Measurements from ENCODE around the gene CELF4.

Gene CELF4

GRCh38 chr18:37521510-37522465 lies 43.8 kb downstream of the CELF4 start:
- ATAC-seq (no peak), DNase-seq (no peak)

- no peak for ATAC-seq
- DNase-seq: no peak
Measured at GRCh38 chr18:37520508-37520907, 45.1 kb downstream of the CELF4 start.

- ATAC-seq (no peak), DNase-seq (no peak)
Measured at GRCh38 chr18:37519510-37520135, 46.0 kb downstream of the CELF4 start.

- DNase-seq (no peak), ATAC-seq (no peak)
Measured at GRCh38 chr18:37516361-37516853, 49.2 kb downstream of the CELF4 start.

GRCh38 chr18:37514953-37515352 lies 50.6 kb downstream of the CELF4 start:
- DNase-seq: no peak
- no peak for ATAC-seq

GRCh38 chr18:37512400-37512799 lies 53.2 kb downstream of the CELF4 start:
- no peak for ATAC-seq

GRCh38 chr18:37511721-37512298 lies 53.8 kb downstream of the CELF4 start:
- DNase-seq: no peak
- ATAC-seq: no peak

More at GRCh38 chr18:37512400-37512799, 53.2 kb downstream of the CELF4 start:
- no peak for DNase-seq

GRCh38 chr18:37509600-37509999 lies 56.0 kb downstream of the CELF4 start:
- ATAC-seq: no peak
- DNase-seq: no peak

- ATAC-seq (no peak), DNase-seq (no peak)
Measured at GRCh38 chr18:37508207-37508606, 57.4 kb downstream of the CELF4 start.

GRCh38 chr18:37507239-37507638 lies 58.4 kb downstream of the CELF4 start:
- no peak for DNase-seq

GRCh38 chr18:37506001-37506400 lies 59.6 kb downstream of the CELF4 start:
- DNase-seq: no peak
- ATAC-seq: no peak

More at GRCh38 chr18:37507239-37507638, 58.4 kb downstream of the CELF4 start:
- no peak for ATAC-seq

- ATAC-seq (no peak), DNase-seq (no peak)
Measured at GRCh38 chr18:37505321-37505720, 60.3 kb downstream of the CELF4 start.

- no peak for ATAC-seq
- no peak for DNase-seq
Measured at GRCh38 chr18:37502601-37503000, 63.0 kb downstream of the CELF4 start.

- ATAC-seq: no peak
- DNase-seq: no peak
Measured at GRCh38 chr18:37502036-37502435, 63.6 kb downstream of the CELF4 start.

- DNase-seq (no peak), ATAC-seq (no peak)
Measured at GRCh38 chr18:37501136-37501535, 64.5 kb downstream of the CELF4 start.

GRCh38 chr18:37499913-37500312 lies 65.7 kb downstream of the CELF4 start:
- no peak for DNase-seq

GRCh38 chr18:37499044-37499443 lies 66.6 kb downstream of the CELF4 start:
- no peak for ATAC-seq

More at GRCh38 chr18:37499913-37500312, 65.7 kb downstream of the CELF4 start:
- ATAC-seq: no peak

GRCh38 chr18:37497853-37498518 lies 67.6 kb downstream of the CELF4 start:
- ATAC-seq: no peak

More at GRCh38 chr18:37499044-37499443, 66.6 kb downstream of the CELF4 start:
- DNase-seq: no peak

GRCh38 chr18:37496568-37496967 lies 69.0 kb downstream of the CELF4 start:
- DNase-seq (no peak), ATAC-seq (no peak)

More at GRCh38 chr18:37497853-37498518, 67.6 kb downstream of the CELF4 start:
- no peak for DNase-seq

GRCh38 chr18:37495354-37495753 lies 70.2 kb downstream of the CELF4 start:
- ATAC-seq: no peak
- DNase-seq: no peak

- DNase-seq (no peak), ATAC-seq (no peak)
Measured at GRCh38 chr18:37494406-37494805, 71.2 kb downstream of the CELF4 start.

- DNase-seq (no peak), ATAC-seq (no peak)
Measured at GRCh38 chr18:37493352-37493935, 72.2 kb downstream of the CELF4 start.
